HEK293T (cell line): ENCODE data around the gene PDCD1LG2.

Experiments used
- ARNT ChIP-seq: fragments of 450-650 bp; IDR thresholded peaks from 2 replicates; pipeline ENCODE4 v1.6.1; 2017; ENCODE audit warnings: mild to moderate bottlenecking
- BHLHE40 ChIP-seq: fragments of 450-650 bp; IDR thresholded peaks from 2 replicates; pipeline ENCODE4 v1.6.1; 2016; ENCODE audit warnings: mild to moderate bottlenecking, moderate library complexity, borderline replicate concordance
- ELF4 ChIP-seq: fragments of 450-650 bp; IDR thresholded peaks from 2 replicates; pipeline ENCODE4 v1.6.1; 2017; ENCODE audit warnings: antibody characterized with exemption
- FOXA1 ChIP-seq: fragments of 450-650 bp; IDR thresholded peaks from 2 replicates; pipeline ENCODE4 v1.6.1; 2016; ENCODE audit warnings: mild to moderate bottlenecking
- FOXM1 ChIP-seq: fragments of 450-650 bp; IDR thresholded peaks from 2 replicates; pipeline ENCODE4 v1.6.1; 2017; ENCODE audit warnings: mild to moderate bottlenecking, borderline replicate concordance
- HDGF ChIP-seq: fragments of 450-650 bp; IDR thresholded peaks from 2 replicates; pipeline ENCODE4 v1.6.1; 2017; ENCODE audit warnings: antibody characterized with exemption, borderline replicate concordance
- L3MBTL2 ChIP-seq: fragments of 450-650 bp; conservative IDR thresholded peaks from 2 replicates; pipeline ENCODE4 v1.6.1; 2016; ENCODE audit warnings: mild to moderate bottlenecking
- NFRKB ChIP-seq: fragments of 450-650 bp; IDR thresholded peaks from 2 replicates; pipeline ENCODE4 v1.6.1; 2016; ENCODE audit warnings: mild to moderate bottlenecking, moderate library complexity
- TARDBP ChIP-seq: fragments of 450-650 bp; IDR thresholded peaks from 2 replicates; pipeline ENCODE4 v1.6.1; 2016
- ZNF384 ChIP-seq: fragments of 450-650 bp; IDR thresholded peaks from 2 replicates; pipeline ENCODE4 v1.6.1; 2016
- TF ChIP-seq, protein P1 (sequence below): fragments of 450-650 bp; IDR thresholded peaks from 2 replicates; pipeline ENCODE4 v1.6.1; 2016

DNA sequence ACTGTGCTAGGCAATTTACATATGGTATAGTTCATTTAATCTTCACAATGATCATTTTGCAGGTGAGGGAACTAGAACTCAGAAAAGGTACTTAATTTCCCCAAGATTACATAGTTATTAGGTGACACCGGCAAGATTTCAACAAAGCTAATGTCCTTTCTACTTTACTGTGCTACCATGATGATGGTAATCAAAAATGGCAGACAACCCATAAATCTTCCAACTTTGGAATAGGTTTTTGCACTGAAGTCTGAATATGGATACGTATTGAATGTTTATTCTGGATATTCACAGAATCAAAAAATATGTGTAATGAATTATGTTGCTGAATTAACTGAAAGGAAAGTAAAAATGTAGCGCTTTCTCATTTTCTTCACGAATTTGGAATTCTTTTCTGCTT, 13.8 kb downstream of the PDCD1LG2 start:
- TF ChIP-seq L3MBTL2 (no peak), ARNT (no peak), ZNF384 (no peak), ELF4 (no peak), FOXM1 (no peak), HDGF (no peak), NFRKB (no peak), BHLHE40 (no peak), FOXA1 (no peak), TARDBP (no peak)
- TF ChIP-seq, protein P1, sequence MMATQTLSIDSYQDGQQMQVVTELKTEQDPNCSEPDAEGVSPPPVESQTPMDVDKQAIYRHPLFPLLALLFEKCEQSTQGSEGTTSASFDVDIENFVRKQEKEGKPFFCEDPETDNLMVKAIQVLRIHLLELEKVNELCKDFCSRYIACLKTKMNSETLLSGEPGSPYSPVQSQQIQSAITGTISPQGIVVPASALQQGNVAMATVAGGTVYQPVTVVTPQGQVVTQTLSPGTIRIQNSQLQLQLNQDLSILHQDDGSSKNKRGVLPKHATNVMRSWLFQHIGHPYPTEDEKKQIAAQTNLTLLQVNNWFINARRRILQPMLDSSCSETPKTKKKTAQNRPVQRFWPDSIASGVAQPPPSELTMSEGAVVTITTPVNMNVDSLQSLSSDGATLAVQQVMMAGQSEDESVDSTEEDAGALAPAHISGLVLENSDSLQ: no peak
